Ishikawa (cell line): ENCODE results near the gene PLA2G2F.

Source experiments
- CEBPB ChIP-seq: IDR thresholded peaks from 2 replicates; pipeline ENCODE4 v1.6.1; 2012
- CREB1 ChIP-seq: IDR thresholded peaks from 2 replicates; pipeline ENCODE4 v1.6.1; 2012; ENCODE audit warnings: low read depth
- EGR1 ChIP-seq: IDR thresholded peaks from 2 replicates; pipeline ENCODE4 v1.6.1; 2012
- EP300 ChIP-seq: IDR thresholded peaks from 2 replicates; pipeline ENCODE4 v1.6.1; 2012; ENCODE audit warnings: borderline replicate concordance
- FOXM1 ChIP-seq: IDR thresholded peaks from 2 replicates; pipeline ENCODE4 v1.6.1; 2012; ENCODE audit warnings: low read depth, borderline replicate concordance
- MAX ChIP-seq: IDR thresholded peaks from 2 replicates; pipeline ENCODE4 v1.6.1; 2012
- NFIC ChIP-seq: IDR thresholded peaks from 2 replicates; pipeline ENCODE4 v1.6.1; 2012
- RAD21 ChIP-seq: IDR thresholded peaks from 2 replicates; pipeline ENCODE4 v1.6.1; 2012; ENCODE audit warnings: low read depth
- REST ChIP-seq: IDR thresholded peaks from 2 replicates; pipeline ENCODE4 v1.6.1; 2012; ENCODE audit warnings: low read depth, mild to moderate bottlenecking
- TAF1 ChIP-seq: IDR thresholded peaks from 2 replicates; pipeline ENCODE4 v1.6.1; 2012; ENCODE audit warnings: low read depth, mild to moderate bottlenecking
- TCF12 ChIP-seq: IDR thresholded peaks from 2 replicates; pipeline ENCODE4 v1.6.1; 2012; ENCODE audit warnings: low read depth
- TEAD4 ChIP-seq: IDR thresholded peaks from 2 replicates; pipeline ENCODE4 v1.6.1; 2012
- USF1 ChIP-seq: IDR thresholded peaks from 2 replicates; pipeline ENCODE4 v1.6.1; 2012
- YY1 ChIP-seq: IDR thresholded peaks from 2 replicates; pipeline ENCODE4 v1.6.1; 2012; ENCODE audit warnings: low read depth
- ZBTB7A ChIP-seq: IDR thresholded peaks from 2 replicates; pipeline ENCODE4 v1.6.1; 2012; ENCODE audit warnings: low read depth

The PLA2G2F gene

GRCh38 chr1:20142001-20142710 lies 3.0 kb downstream of the PLA2G2F start:
- TF ChIP-seq YY1 (no peak), FOXM1 (no peak), TCF12 (no peak), EP300 (no peak), TAF1 (no peak), USF1 (no peak), CREB1 (no peak), CEBPB (no peak), ZBTB7A (no peak), RAD21 (no peak), REST (no peak), EGR1 (no peak), MAX (no peak), NFIC (no peak), TEAD4 (no peak)

- TF ChIP-seq MAX (no peak), FOXM1 (no peak), USF1 (no peak), TCF12 (no peak), EGR1 (no peak), NFIC (no peak), YY1 (no peak), CEBPB (no peak), EP300 (no peak), CREB1 (no peak), ZBTB7A (no peak)
These were observed 4.2 kb downstream of the PLA2G2F start for GRCh38 chr1:20143318-20143717.

GRCh38 chr1:20143734-20144565 lies 4.8 kb downstream of the PLA2G2F start:
- TF ChIP-seq NFIC = no peak
- TF ChIP-seq REST = no peak
- TF ChIP-seq USF1 = no peak
- TF ChIP-seq EGR1 = no peak
- TF ChIP-seq MAX = no peak
- no peak for TF ChIP-seq RAD21
- TF ChIP-seq TAF1 = no peak
- TF ChIP-seq ZBTB7A = no peak

- TF ChIP-seq USF1 = no peak
These were observed 8.9 kb downstream of the PLA2G2F start for GRCh38 chr1:20147846-20148570.
